ENCODE data around the gene TNN. TPM values are rescaled to one million over a fixed set of nuclear protein-coding genes. Genes with fewer than 3 reads are reported as not detected.

The TNN gene
- total RNA-seq, 6 experiments from 2014 or later: 0.18 to 0.67 (median 0.41) TPM

DNA sequence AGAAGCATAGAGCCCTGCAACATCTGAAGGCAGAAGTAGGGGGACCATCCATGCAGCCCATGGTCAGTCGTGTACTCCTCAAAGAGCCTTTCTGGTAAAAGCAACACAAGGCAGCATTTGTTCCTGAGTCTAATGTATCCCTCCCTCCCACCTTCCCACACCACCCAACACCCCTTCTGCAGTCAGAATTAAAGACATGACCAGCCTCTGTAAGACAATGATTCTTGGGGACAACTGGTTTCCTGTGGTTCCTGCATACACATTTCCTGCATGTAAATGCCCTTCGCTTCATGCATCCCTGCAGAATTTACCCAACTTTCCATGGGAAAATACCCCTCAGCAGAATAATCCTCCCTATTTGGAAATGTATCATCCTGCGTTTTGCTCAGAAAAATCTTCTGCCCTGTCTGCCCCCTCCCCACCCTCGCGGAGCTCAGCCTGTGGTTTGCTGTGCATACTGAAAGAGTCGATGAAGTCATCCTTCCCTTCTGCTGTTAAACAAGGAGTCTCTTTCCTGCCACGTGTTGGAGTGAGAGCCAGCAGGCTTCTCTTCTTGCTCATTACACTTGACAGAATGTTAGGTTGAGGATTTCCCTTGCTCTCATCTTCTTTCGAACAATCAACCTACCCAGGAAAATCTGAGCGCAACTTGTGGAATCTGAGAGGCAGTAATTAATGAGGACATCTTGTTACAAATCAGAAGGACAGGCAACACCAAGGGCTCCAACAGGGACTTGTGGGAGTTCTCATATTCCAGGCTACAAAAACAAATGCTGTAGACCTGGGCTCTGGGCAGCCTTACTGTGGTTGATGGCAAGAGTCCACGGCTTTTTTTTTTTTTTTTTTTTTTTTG is 4.7 kb downstream of the TNN start:
- DNase-seq: no peak
- TF ChIP-seq, protein P1, sequence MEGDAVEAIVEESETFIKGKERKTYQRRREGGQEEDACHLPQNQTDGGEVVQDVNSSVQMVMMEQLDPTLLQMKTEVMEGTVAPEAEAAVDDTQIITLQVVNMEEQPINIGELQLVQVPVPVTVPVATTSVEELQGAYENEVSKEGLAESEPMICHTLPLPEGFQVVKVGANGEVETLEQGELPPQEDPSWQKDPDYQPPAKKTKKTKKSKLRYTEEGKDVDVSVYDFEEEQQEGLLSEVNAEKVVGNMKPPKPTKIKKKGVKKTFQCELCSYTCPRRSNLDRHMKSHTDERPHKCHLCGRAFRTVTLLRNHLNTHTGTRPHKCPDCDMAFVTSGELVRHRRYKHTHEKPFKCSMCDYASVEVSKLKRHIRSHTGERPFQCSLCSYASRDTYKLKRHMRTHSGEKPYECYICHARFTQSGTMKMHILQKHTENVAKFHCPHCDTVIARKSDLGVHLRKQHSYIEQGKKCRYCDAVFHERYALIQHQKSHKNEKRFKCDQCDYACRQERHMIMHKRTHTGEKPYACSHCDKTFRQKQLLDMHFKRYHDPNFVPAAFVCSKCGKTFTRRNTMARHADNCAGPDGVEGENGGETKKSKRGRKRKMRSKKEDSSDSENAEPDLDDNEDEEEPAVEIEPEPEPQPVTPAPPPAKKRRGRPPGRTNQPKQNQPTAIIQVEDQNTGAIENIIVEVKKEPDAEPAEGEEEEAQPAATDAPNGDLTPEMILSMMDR (IDR thresholded peaks at IDR 0.05): no peak
- TF ChIP-seq POLR2A (IDR thresholded peaks at IDR 0.05): no peak
- Histone ChIP-seq H3K27me3 (no peaks in the 10 kb centered on the region), H3K36me3 (no peaks in the 10 kb centered on the region), H3K4me1 (no peaks in the 10 kb centered on the region), H3K27ac (no peak overlapping the region), H3K4me3 (no peak overlapping the region), H3K9me3 (no peaks in the 10 kb centered on the region)
- 25% methylated on average over 10 of the region's 10 CpGs for WGBS (ENCODE audit: insufficient coverage, low coverage, low lambda C conversion rate, missing lambda C conversion rate)
- ATAC-seq: peak in 3 of 4 donors; percentile 30 to 67 (median 38)
- intact Hi-C loops (cut with DNase I): no loop called here

- TF ChIP-seq, protein P1 (IDR thresholded peaks at IDR 0.05): no peak
- no peak for TF ChIP-seq POLR2A (IDR thresholded peaks at IDR 0.05)
- no peaks in the 10 kb centered on the region for H3K27me3 ChIP-seq
- H3K36me3 ChIP-seq: no peaks in the 10 kb centered on the region
- no peak for DNase-seq
- H3K9me3 ChIP-seq: no peaks in the 10 kb centered on the region
- intact Hi-C loops (cut with DNase I): no loop called here
- no peak overlapping the region for H3K27ac ChIP-seq
- H3K4me3 ChIP-seq: no peak overlapping the region
- WGBS (ENCODE audit: insufficient coverage, low coverage, low lambda C conversion rate, missing lambda C conversion rate): 29% methylated on average over 6 of the region's 6 CpGs
- H3K4me1 ChIP-seq: no peaks in the 10 kb centered on the region
- peak in 2 of 4 donors; percentile 54 to 64 for ATAC-seq
Measured at GRCh38 chr1:175073061-175073460, 5.4 kb downstream of the TNN start.

- WGBS (ENCODE audit: insufficient coverage, low coverage, low lambda C conversion rate, missing lambda C conversion rate): 33% methylated on average over 1 of the region's 5 CpGs
- no peak for TF ChIP-seq POLR2A (IDR thresholded peaks at IDR 0.05)
- ATAC-seq (no peak), DNase-seq (no peak)
- no peaks in the 10 kb centered on the region for H3K4me1 ChIP-seq
- no peak overlapping the region for H3K4me3 ChIP-seq
- no peaks in the 10 kb centered on the region for H3K9me3 ChIP-seq
- intact Hi-C loops (cut with DNase I): no loop called here
- H3K36me3 ChIP-seq: no peaks in the 10 kb centered on the region
- H3K27ac ChIP-seq: no peak overlapping the region
- H3K27me3 ChIP-seq: no peaks in the 10 kb centered on the region
Measured at GRCh38 chr1:175073633-175074032, 6.0 kb downstream of the TNN start.

GRCh38 chr1:175075572-175076568 is 8.2 kb downstream of the TNN start:
- H3K36me3 ChIP-seq: no peaks in the 10 kb centered on the region
- intact Hi-C loops (cut with DNase I): no loop called here
- ATAC-seq (no peak), DNase-seq (no peak)
- no peaks in the 10 kb centered on the region for H3K27me3 ChIP-seq
- TF ChIP-seq POLR2A (IDR thresholded peaks at IDR 0.05): no peak
- TF ChIP-seq, protein P1 (IDR thresholded peaks at IDR 0.05): no peak
- no peaks in the 10 kb centered on the region for H3K9me3 ChIP-seq
- H3K4me3 ChIP-seq: no peak overlapping the region
- no peaks in the 10 kb centered on the region for H3K4me1 ChIP-seq
- H3K27ac ChIP-seq: no peak overlapping the region
- WGBS (ENCODE audit: insufficient coverage, low coverage, low lambda C conversion rate, missing lambda C conversion rate): 67% methylated on average over 9 of the region's 14 CpGs
